HG02970 (cell line): Measurements from ENCODE around the gene PTPRK.

Source experiments
- ATAC-seq: cut with Tn5 transposase; IDR thresholded peaks from one replicate; pipeline ENCODE4 v1.9.1; 2021; ENCODE audit warnings: mild to moderate bottlenecking, moderate library complexity, moderate number of reproducible peaks; ENCODE audit not compliant: unreplicated experiment, low FRiP score

Gene PTPRK

GRCh38 chr6:128517124-128517523 lies 3.3 kb downstream of the PTPRK start:
- ATAC-seq: no peak

DNA sequence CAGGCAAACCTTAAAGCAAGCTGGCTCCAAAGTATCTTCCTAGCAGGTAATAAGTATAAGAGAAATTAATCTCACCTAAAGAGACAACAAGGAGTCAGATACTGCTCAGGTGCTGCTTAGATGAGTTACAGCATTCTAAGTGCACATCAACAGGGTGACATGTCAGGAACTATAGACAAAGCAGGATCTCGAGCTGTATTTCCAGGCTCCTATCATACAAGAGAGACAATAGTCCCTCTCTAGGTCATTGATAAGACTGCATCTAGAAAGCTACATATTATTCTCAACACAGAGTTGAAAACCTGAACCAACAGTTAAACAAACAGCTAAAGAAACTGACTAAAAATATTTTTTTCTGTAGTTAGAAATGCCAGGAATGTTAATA lies 3.9 kb downstream of the PTPRK start:
- ATAC-seq: no peak

DNA sequence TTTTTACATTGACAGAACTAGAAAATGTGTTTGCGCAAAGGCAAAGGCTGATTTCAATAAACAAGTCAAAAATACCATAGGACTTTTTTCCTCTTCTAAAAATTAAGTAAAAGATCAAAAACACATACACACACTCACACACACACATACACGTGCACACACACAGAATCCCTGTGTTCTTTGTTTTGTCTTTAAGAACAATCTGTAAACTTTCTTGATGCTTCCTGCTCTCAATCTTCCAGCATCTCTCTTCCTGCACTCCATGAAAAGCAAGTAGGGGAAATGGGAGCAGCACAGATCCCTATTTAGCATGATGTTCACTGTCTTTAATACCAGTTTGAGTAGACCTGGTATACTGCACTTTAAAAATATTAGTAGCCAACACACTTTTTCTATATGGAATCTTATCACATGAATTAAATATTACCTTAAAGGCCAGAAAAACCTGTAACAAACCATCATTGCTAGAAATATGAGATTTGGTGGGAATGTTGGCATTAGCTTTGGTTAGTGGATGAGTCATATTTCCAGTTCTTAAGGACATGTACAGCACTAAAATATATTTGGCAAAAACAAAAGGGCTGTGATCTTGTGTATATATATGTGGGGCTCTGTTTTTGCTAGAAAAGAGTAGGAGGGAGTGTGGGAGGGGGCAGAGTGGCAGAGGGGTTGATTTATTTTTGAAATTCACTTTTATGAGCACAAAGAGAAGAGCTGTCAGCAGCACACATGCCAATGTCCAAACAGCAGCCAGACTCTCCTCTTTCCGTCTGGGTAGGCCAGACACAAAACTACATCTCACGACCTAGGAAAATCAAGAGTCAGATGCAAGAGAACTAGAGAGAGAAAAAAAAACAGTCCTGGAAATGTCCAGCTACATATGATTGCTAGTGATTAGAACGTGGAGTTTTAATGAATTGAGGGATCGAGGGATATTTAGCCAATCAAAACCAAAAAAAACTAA lies 4.6 kb downstream of the PTPRK start:
- no peak for ATAC-seq

DNA sequence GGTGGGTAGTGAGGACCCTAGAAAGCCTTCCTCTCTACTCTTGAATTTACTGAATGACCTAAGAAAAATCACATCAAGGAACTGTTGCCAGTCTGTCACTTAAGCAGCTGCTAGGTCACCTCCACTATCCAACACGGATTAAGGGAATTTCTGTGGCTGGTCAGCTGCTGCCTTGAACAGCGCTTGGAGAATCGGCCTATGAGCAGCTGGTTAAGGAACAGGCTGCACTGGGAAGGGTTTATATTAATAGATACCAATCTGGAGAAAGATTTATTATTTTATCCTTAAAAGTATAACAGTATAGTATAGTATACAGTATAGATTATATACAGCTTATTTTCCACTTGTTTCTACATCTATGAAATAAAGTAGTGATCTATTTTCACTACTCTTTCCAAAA lies 6.5 kb downstream of the PTPRK start:
- ATAC-seq: no peak

- ATAC-seq: no peak
Measured at GRCh38 chr6:128512296-128512695, 8.1 kb downstream of the PTPRK start.

DNA sequence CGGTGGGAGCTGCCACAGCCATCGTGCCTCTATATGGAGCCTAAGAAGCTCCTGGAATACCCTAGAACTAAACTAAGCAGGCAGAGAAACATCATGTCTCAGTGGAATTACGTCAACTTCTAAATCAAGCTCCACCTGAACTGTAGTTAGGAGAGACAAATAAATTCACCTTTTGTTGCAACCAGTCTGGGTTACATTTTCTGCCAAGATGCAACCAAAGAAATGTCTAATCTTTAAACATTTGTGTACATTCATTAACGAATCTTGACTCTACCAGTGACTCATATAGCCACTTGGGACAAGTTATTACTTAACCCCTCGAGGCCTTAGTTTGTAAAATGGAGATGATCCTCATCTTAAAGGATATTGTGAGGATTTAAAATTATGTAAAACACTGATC lies 8.9 kb downstream of the PTPRK start:
- ATAC-seq: peak; percentile 59

DNA sequence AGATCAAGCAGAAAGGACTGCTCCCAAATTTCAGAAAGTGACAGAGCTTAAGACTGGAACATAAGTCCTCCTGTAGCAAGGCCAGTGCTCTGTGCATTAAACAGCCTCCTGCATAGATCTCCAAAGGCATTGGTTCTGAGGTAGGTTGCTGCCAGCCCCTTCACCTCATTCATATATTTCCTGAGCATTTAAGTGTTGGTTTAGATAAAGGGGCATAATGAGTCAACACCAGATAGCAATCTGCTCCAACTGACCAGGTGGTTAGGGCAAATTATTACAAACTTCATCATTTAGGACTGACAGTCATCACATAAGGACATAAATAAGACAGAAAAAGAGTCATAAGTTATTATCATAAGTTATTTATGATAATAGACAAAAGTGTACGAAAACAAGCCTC lies 10.7 kb downstream of the PTPRK start:
- no peak for ATAC-seq

DNA sequence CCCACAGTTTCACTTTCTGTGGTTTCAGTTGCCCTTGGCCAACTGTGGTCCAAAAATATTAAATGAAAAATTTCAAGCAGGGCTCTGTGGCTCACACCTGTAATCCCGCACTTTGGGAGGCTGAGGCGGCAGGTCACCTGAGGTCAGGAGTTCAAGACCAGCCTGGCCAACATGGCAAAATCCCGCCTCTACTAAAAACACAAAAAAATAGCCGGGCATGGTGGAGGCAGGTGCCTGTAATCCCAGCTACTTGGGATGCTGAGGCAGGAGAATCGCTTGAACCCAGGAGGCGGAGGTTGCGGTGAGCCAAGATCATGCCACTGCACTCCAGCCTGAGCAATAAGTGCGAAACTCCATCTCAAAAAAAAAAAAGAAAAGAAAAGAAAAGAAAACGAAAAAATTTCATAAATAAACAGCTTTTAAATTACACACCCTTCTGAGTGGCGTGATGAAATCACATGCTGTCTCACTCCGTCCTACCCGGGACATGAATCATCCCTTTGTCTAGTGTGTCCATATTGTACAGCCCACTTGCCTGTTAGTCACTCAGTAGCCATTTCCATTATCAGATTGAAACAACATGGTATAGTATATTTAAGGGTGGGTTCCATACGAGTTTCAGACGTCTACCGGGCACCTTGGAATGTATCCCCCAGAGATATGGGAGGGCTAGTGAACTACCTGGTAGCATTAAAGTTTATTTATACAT lies 11.7 kb downstream of the PTPRK start:
- ATAC-seq: no peak

GRCh38 chr6:128507337-128508310 lies 12.8 kb downstream of the PTPRK start:
- no peak for ATAC-seq

DNA sequence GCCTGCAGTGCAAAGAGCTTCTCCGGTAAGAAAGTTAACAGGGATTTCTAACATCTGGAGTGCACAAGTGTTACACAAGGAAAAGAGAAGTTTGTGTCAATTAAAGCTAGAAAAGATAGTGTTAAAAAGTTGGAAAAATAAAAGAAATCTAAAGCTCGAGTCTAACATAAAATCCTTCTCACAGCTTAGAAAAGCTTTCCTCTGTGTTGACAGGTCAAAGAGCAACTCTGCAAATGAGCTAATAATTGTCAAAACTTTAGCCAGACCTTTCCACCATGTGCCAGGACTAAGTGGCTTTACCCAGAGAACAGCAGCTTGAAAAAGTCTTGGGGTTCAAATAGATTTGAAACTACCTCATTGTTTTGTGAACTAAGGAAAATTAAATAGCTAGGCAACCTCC lies 14.8 kb downstream of the PTPRK start:
- ATAC-seq: no peak

DNA sequence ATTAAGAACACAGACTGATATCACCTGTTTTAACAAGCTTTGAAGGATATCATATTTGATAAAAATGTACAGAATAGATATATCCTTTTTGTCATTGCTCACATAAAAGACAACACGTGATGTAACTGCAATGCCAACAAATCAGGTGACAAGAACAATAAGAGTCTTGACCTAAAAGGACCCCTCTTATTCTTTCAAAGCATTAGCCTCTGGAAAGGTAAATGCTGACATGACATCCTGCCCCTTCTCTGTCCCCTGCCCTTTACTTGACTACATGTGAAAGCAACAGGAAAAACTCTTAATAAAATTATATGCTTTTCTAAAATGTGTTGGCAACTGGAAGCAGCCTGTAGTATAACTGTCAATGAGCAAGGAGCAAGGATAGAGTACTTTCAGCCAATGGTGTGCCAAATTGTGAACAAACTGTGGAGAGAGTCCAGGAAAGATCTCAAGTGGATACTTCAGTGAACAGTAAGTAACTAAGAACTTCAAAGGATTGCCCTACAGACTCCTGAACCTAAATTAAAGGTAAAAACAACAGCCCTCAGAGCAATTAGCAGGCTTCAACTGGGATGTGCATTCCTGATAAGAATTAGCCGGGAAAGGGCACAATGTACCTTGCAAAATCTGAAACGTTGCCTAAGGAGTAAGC lies 16.3 kb downstream of the PTPRK start:
- ATAC-seq: no peak

GRCh38 chr6:128500749-128501600 lies 19.4 kb downstream of the PTPRK start:
- ATAC-seq: no peak

DNA sequence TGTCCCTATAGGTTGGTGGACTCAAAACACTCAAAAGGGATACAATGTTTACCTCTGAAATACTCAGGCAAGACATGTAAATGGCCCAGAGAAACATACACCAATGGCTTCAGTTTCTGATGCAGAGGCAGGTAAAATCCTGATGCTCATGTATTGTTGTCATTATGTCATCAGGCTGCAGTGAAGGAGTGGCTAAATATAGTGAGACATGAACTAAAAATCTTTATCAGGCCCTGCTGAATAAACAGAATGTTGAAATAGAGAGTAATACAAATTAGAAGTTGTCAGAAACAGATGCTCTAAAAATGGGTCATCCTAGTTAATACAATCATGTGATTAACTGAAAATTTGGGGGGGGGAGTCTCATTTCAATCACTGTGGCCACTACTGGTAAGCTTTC lies 20.4 kb downstream of the PTPRK start:
- ATAC-seq: no peak

GRCh38 chr6:128499079-128499731 lies 21.2 kb downstream of the PTPRK start:
- ATAC-seq: no peak

DNA sequence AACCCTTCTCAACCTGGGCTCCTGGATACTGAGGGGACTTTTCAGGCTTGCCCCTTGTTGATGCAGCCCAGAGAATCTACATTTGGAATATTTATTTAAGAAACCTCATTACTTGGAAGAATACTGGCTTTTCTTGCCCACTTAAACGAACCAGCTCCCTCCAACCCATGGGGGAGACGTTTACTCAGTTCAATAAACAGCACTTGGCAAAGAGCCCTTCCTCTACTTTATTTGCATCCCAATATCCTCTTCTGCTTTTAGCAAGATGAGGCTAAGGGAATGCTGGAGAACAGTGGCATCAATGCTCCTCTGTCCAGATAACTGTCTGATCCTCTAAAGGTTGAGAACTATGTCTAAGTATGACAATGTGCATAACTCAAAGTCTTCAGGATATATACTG lies 22.2 kb downstream of the PTPRK start:
- no peak for ATAC-seq

GRCh38 chr6:128495536-128496333 lies 24.7 kb downstream of the PTPRK start:
- no peak for ATAC-seq

DNA sequence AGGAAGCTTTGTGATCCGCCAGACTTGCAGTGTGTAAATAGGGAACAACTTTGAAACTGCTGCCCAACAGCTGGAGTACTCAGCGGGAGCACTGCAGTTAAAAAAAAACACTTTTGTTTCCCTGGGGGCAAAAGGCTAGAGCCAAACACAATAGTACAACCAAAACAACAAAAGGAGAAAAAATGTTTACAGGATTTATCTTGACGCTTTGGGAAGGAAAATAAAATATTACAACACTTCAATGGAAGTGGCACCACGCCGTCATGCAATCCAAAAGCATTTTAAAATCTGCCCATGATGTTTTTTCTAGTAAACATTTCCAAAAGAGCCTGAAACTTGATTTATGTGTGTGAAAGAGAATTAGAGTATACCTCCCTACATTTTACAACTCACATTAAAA lies 26.0 kb downstream of the PTPRK start:
- no peak for ATAC-seq

- ATAC-seq: no peak
Measured at GRCh38 chr6:128493877-128494276, 26.5 kb downstream of the PTPRK start.
